Vagina (tissue), 2 donors: ENCODE data around the gene MTCH1. TPM values are rescaled to one million over a fixed set of nuclear protein-coding genes. Genes with fewer than 3 reads are reported as not detected.

Source experiments
- DNase-seq, 2 donors: peaks; one replicate each; pipeline ENCODE4 v3.0.0-alpha.2; 2017; ENCODE audit errors: extremely low spot score in 2 of 2
- H3K27ac ChIP-seq: fragments of 200-600 bp; sonication (generic); one replicate; pipeline ENCODE4 v1.5.1; 2019
- H3K27me3 ChIP-seq: fragments of 200-600 bp; sonication (generic); one replicate; pipeline ENCODE4 v1.5.1; 2019
- H3K36me3 ChIP-seq, 2 donors: fragments of 200-600 bp; sonication (generic); one replicate each; pipeline ENCODE4 v1.5.1; 2017 to 2019
- H3K4me1 ChIP-seq: fragments of 200-600 bp; sonication (generic); one replicate; pipeline ENCODE4 v1.5.1; 2019
- H3K4me3 ChIP-seq, 2 donors: fragments of 200-600 bp; sonication (generic); 1 replicate in 1 of 2; 2 replicates in 1 of 2; pipeline ENCODE4 v1.5.1; 2016 to 2019
- H3K9me3 ChIP-seq: fragments of 200-600 bp; sonication (generic); one replicate; pipeline ENCODE4 v1.5.1; 2019
- CTCF ChIP-seq, 3 experiments: fragments of 450-650 bp in 2 of 3; fragments of 200-600 bp in 1 of 3; sonication (generic) in 1 of 3; IDR thresholded peaks; one replicate each; pipeline ENCODE4 v1.5.1; 2017 to 2019; ENCODE audit warnings: antibody characterized with exemption in 3 of 3, mild to moderate bottlenecking in 2 of 3, moderate library complexity in 2 of 3
- POLR2A ChIP-seq, 2 donors: fragments of 450-650 bp; IDR thresholded peaks; one replicate each; pipeline ENCODE4 v1.6.1; 2017; ENCODE audit warnings: antibody characterized with exemption in 2 of 2, mild to moderate bottlenecking in 2 of 2, moderate library complexity in 2 of 2
- POLR2AphosphoS5 ChIP-seq, 2 donors: sonication (generic); formaldehyde crosslinking; IDR thresholded peaks; one replicate each; pipeline ENCODE4 v1.9.0; 2017; ENCODE audit warnings: antibody characterized with exemption in 2 of 2, mild to moderate bottlenecking in 2 of 2, low read depth in 1 of 2; ENCODE audit not compliant: insufficient read depth in 1 of 2
- intact Hi-C: fragments of 100-400 bp; cut with DNase I; formaldehyde crosslinking; loops from one replicate; pipeline ENCODE4 v1.15.1; 2023
- total RNA-seq: library from RNA; depleted of rRNA; stranded (reverse); fragments of >200 nt; gene quantifications from one replicate; pipeline ENCODE4 v1.2.3, GENCODE V29; 2016

Gene MTCH1
- total RNA-seq, 1 donor from 2014 or later: 233 TPM

GRCh38 chr6:36979347-36979742 is 6.7 kb downstream of the MTCH1 start:
- Histone ChIP-seq H3K27ac (peak overlapping the region; percentile 86), H3K4me1 (peaks cover 67% of the 10 kb centered on the region), H3K4me3 (no peak overlapping the region), H3K9me3 (no peaks in the 10 kb centered on the region), H3K36me3 (peaks cover 0 to 43% of the 10 kb centered on the region in 2 donors), H3K27me3 (no peaks in the 10 kb centered on the region)
- intact Hi-C loops: no loop called here
- no peak for DNase-seq
- peak; percentile 23 to 66 (median 40) for TF ChIP-seq CTCF (IDR thresholded peaks at IDR 0.05)
- TF ChIP-seq POLR2AphosphoS5 (IDR thresholded peaks at IDR 0.05; ENCODE audit: insufficient read depth in 1 of 2, low read depth in 1 of 2): peak in 1 of 2 donors; percentile 12
- no peak for TF ChIP-seq POLR2A (IDR thresholded peaks at IDR 0.05)

GRCh38 chr6:36978421-36979346 is 7.3 kb downstream of the MTCH1 start:
- intact Hi-C loops: no loop called here
- H3K36me3 ChIP-seq: peaks cover 0 to 49% of the 10 kb centered on the region in 2 donors

GRCh38 chr6:36977470-36977941 is 8.5 kb downstream of the MTCH1 start:
- peak overlapping the region; percentile 86 for H3K27ac ChIP-seq
- intact Hi-C loops: no loop called here
- TF ChIP-seq POLR2A (IDR thresholded peaks at IDR 0.05): no peak
- TF ChIP-seq CTCF (IDR thresholded peaks at IDR 0.05): no peak
- TF ChIP-seq POLR2AphosphoS5 (IDR thresholded peaks at IDR 0.05; ENCODE audit: insufficient read depth in 1 of 2, low read depth in 1 of 2): no peak
- H3K27me3 ChIP-seq: no peaks in the 10 kb centered on the region
- H3K4me3 ChIP-seq: no peak overlapping the region
- peaks cover 61% of the 10 kb centered on the region for H3K4me1 ChIP-seq
- peaks cover 0 to 59% of the 10 kb centered on the region in 2 donors for H3K36me3 ChIP-seq
- no peaks in the 10 kb centered on the region for H3K9me3 ChIP-seq
- no peak for DNase-seq

More at GRCh38 chr6:36978421-36979346, 7.3 kb downstream of the MTCH1 start:
- Histone ChIP-seq H3K4me1 (peaks cover 61% of the 10 kb centered on the region), H3K27me3 (no peaks in the 10 kb centered on the region), H3K9me3 (no peaks in the 10 kb centered on the region), H3K27ac (peak overlapping the region; percentile 86), H3K4me3 (peak overlapping the region in 1 of 2 donors; percentile 5)
- TF ChIP-seq POLR2A (IDR thresholded peaks at IDR 0.05) (no peak), CTCF (IDR thresholded peaks at IDR 0.05) (no peak), POLR2AphosphoS5 (IDR thresholded peaks at IDR 0.05; ENCODE audit: insufficient read depth in 1 of 2, low read depth in 1 of 2) (no peak)
- DNase-seq: no peak

GRCh38 chr6:36976931-36977330 is 9.1 kb downstream of the MTCH1 start:
- Histone ChIP-seq H3K4me3 (no peak overlapping the region), H3K9me3 (no peaks in the 10 kb centered on the region), H3K27me3 (no peaks in the 10 kb centered on the region), H3K4me1 (peaks cover 61% of the 10 kb centered on the region), H3K27ac (peak overlapping the region; percentile 86), H3K36me3 (peaks cover 0 to 64% of the 10 kb centered on the region in 2 donors)
- TF ChIP-seq CTCF (IDR thresholded peaks at IDR 0.05) (no peak), POLR2AphosphoS5 (IDR thresholded peaks at IDR 0.05; ENCODE audit: insufficient read depth in 1 of 2, low read depth in 1 of 2) (no peak), POLR2A (IDR thresholded peaks at IDR 0.05) (no peak)
- intact Hi-C loops: no loop called here
- no peak for DNase-seq

GRCh38 chr6:36976509-36976908 is 9.5 kb downstream of the MTCH1 start:
- DNase-seq: no peak
- intact Hi-C loops: no loop called here
- H3K4me3 ChIP-seq: no peak overlapping the region
- TF ChIP-seq POLR2A (IDR thresholded peaks at IDR 0.05) (no peak), CTCF (IDR thresholded peaks at IDR 0.05) (no peak), POLR2AphosphoS5 (IDR thresholded peaks at IDR 0.05; ENCODE audit: insufficient read depth in 1 of 2, low read depth in 1 of 2) (no peak)
- no peaks in the 10 kb centered on the region for H3K9me3 ChIP-seq
- H3K27me3 ChIP-seq: no peaks in the 10 kb centered on the region
- peaks cover 0 to 68% of the 10 kb centered on the region in 2 donors for H3K36me3 ChIP-seq
- H3K4me1 ChIP-seq: peaks cover 61% of the 10 kb centered on the region
- peak overlapping the region; percentile 86 for H3K27ac ChIP-seq
